ENCODE results near the gene B3GNT7. TPM values are rescaled to one million over a fixed set of nuclear protein-coding genes. Genes with fewer than 3 reads are reported as not detected.
"Not testable (repeated sequence)": the region's sequence is repeated elsewhere in the genome, so short reads cannot be mapped to it uniquely, and the experiment has no call there.

Gene B3GNT7
- total RNA-seq, 1 donor = 0.43 TPM

GRCh38 chr2:231372326-231372725 lies 23.2 kb upstream of the B3GNT7 start:
- no peak overlapping the region for H3K4me3 ChIP-seq (ENCODE audit: low read depth, low read length)
- DNase-seq (ENCODE audit: low read depth) = no peak
- TF ChIP-seq, protein P1, sequence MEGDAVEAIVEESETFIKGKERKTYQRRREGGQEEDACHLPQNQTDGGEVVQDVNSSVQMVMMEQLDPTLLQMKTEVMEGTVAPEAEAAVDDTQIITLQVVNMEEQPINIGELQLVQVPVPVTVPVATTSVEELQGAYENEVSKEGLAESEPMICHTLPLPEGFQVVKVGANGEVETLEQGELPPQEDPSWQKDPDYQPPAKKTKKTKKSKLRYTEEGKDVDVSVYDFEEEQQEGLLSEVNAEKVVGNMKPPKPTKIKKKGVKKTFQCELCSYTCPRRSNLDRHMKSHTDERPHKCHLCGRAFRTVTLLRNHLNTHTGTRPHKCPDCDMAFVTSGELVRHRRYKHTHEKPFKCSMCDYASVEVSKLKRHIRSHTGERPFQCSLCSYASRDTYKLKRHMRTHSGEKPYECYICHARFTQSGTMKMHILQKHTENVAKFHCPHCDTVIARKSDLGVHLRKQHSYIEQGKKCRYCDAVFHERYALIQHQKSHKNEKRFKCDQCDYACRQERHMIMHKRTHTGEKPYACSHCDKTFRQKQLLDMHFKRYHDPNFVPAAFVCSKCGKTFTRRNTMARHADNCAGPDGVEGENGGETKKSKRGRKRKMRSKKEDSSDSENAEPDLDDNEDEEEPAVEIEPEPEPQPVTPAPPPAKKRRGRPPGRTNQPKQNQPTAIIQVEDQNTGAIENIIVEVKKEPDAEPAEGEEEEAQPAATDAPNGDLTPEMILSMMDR (IDR thresholded peaks at IDR 0.05; ENCODE audit: insufficient read depth, low read depth, low read length) = no peak

- no peak overlapping the region for H3K4me3 ChIP-seq (ENCODE audit: low read depth, low read length)
- no peak for DNase-seq (ENCODE audit: low read depth)
- TF ChIP-seq, protein P1 (IDR thresholded peaks at IDR 0.05; ENCODE audit: insufficient read depth, low read depth, low read length) = no peak
Observed at GRCh38 chr2:231373184-231373583, 22.3 kb upstream of the B3GNT7 start.

- H3K4me3 ChIP-seq (ENCODE audit: low read depth, low read length) = no peak overlapping the region
- DNase-seq (ENCODE audit: low read depth) = no peak
- TF ChIP-seq, protein P1 (IDR thresholded peaks at IDR 0.05; ENCODE audit: insufficient read depth, low read depth, low read length) = no peak
Observed at GRCh38 chr2:231373786-231374349, 21.6 kb upstream of the B3GNT7 start.

DNA sequence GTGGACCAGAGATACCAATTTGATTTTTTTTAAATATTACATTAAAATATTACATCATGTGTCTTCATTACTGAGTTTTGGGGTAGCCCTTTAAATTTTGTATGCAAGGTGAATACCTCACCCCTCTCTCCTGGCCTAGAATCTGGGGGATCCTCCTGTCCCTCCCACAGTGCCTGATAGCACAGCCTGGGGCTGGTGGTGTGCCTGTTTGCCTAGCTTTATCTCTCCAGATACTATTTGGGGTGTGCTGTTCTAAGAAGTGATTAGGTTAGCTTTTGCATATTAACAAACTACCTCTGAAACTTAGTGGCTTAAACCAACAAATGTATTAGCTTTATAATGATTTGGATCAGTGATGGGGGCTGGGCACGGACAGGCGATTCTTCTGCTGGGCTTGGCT lies 20.7 kb upstream of the B3GNT7 start:
- TF ChIP-seq, protein P1 (IDR thresholded peaks at IDR 0.05; ENCODE audit: insufficient read depth, low read depth, low read length) = no peak

DNA sequence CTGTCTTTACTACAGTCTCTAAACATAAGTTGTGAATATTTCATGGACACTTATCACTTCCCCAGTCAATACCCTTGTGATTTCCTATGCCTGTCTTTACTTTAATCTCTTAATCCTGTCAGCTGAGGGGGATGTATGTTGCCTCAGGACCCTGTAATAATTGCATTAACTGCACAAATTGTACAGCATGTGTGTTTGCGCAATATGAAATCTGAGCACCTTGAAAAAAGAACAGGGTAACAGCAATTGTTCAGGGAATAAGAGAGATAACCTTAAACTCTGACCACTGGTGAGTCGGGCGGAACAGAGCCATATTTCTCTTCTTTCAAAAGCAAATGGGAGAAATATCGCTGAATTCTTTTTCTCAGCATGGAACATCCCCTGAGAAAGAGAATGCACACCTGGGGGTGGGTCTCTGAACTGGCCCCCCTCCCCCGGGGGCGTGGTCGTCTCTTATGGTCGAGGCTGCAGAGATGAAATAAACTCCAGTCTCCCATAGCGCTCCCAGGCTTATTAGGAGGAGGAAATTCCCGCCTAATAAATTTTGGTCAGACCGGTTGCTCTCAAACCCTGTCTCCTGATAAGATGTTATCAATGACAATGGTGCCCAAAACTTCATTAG lies 19.4 kb upstream of the B3GNT7 start:
- DNase-seq (ENCODE audit: low read depth); H3K4me3 ChIP-seq (ENCODE audit: low read depth, low read length): not testable (repeated sequence)

More for the DNA sequence above, 20.7 kb upstream of the B3GNT7 start:
- H3K4me3 ChIP-seq (ENCODE audit: low read depth, low read length) = no peak overlapping the region
- DNase-seq (ENCODE audit: low read depth) = no peak

DNA sequence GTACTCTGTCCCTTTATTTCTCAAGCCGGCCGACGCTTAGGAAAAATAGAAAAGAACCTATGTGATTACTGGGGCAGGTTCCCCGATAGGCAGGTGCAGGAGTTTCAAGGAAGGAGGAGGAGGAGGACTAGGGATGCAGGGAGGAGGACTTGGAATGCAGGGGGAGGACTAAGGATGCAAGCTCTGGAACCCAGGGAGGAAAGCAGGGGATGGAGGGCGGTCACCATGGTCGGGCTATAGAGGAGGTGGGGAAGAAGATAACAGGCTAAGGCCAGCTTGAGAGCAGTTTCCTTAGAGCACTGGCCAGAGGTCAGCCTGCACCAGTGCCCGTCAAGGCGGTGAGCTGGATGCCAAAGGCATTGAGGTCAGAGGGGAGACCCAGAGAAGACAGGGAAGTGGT lies 18.7 kb upstream of the B3GNT7 start:
- TF ChIP-seq, protein P1 (IDR thresholded peaks at IDR 0.05; ENCODE audit: insufficient read depth, low read depth, low read length) = no peak
- no peak for DNase-seq (ENCODE audit: low read depth)
- no peak overlapping the region for H3K4me3 ChIP-seq (ENCODE audit: low read depth, low read length)

GRCh38 chr2:231378026-231378722 lies 17.3 kb upstream of the B3GNT7 start:
- DNase-seq (ENCODE audit: low read depth) = peak; percentile 14
- TF ChIP-seq, protein P1 (IDR thresholded peaks at IDR 0.05; ENCODE audit: insufficient read depth, low read depth, low read length) = no peak
- no peak overlapping the region for H3K4me3 ChIP-seq (ENCODE audit: low read depth, low read length)

Data from fibroblast of villous mesenchyme (primary cell).